Stimulated activated CD8-positive, alpha-beta memory T cell treated with anti-CD3 and anti-CD28 coated beads, Interleukin-2, amount 100 ng/mL, for 48 hours (primary cell): ENCODE results near the gene NTM.
"Not testable (repeated sequence)": the region's sequence is repeated elsewhere in the genome, so short reads cannot be mapped to it uniquely, and the experiment has no call there.

Source experiments
- DNase-seq, 2 donors: peaks; one replicate each; pipeline ENCODE4 v3.0.0-alpha.2; 2020; ENCODE audit warnings: low read depth in 2 of 2

NTM gene

GRCh38 chr11:131463649-131464425 lies 93.4 kb downstream of the NTM start:
- no peak for DNase-seq

- DNase-seq: no peak
These were observed 94.0 kb downstream of the NTM start for GRCh38 chr11:131464461-131464860.

- no peak for DNase-seq
These were observed 94.6 kb downstream of the NTM start for GRCh38 chr11:131465039-131465438.

DNA sequence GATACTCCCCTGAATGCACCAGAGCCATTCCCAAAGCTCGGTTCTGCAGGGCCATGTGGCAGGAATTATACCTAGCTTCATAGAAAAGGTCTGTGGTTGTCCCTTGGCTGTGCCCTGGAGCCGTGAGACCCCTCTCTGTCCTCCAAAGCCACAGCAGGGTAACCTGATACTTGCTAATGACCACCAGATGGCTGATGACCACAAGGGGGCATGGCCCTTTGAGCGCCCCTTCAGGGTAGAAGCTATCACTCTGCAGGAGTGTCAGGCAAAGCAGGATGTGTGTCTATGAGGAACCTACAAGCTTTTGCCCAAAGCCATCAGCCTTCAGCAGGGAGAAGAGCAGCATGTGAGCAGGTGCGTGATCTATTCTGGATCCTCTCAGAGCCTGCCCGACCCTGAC lies 95.3 kb downstream of the NTM start:
- DNase-seq: no peak

GRCh38 chr11:131467645-131468394 lies 97.4 kb downstream of the NTM start:
- no peak for DNase-seq

- DNase-seq: no peak
These were observed 98.2 kb downstream of the NTM start for GRCh38 chr11:131468565-131468964.

- DNase-seq: no peak
These were observed 100.0 kb downstream of the NTM start for GRCh38 chr11:131470216-131470925.

GRCh38 chr11:131471976-131472375 lies 101.6 kb downstream of the NTM start:
- no peak for DNase-seq

DNA sequence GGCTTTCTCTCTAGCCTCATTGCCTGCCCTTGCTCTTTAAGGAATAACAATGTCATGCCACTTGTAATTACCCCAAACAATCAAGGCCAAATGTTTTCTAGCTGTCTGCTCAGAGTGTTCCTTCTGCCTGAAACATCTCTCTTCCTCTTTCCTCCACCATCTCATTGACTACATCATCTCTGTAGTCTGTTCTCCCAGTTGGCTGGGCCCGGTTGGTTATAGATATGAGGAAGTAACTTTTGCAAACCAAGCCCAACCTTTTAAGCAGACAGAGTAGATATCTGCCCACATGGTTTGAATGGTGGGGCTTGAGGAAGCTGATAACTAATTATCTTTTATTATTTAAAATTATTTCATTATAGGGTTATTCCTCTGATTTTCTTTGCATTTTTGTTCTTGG lies 104.5 kb downstream of the NTM start:
- no peak for DNase-seq

DNA sequence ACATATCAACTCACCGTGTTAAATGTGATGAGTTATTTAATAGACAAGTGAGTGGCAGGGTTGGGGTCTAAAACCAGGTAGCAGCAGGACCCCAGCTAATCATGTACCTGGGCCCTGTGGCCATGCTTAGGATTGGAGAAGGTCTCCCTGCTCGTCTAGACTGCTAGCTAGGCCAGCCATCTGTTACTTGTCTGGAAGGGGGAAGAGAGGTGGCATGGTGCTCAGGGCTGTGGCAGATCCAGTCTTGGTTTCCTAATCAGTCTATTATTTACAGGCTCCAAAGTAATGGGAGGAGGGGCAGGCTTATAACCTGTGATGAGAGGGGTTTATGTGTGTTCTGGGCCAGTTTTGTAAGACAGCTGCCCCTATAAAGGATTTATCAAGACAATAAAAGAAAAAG lies 105.9 kb downstream of the NTM start:
- DNase-seq: no peak

- no peak for DNase-seq
These were observed 107.9 kb downstream of the NTM start for GRCh38 chr11:131478341-131478740.

- DNase-seq: no peak
These were observed 110.9 kb downstream of the NTM start for GRCh38 chr11:131481303-131481702.

DNA sequence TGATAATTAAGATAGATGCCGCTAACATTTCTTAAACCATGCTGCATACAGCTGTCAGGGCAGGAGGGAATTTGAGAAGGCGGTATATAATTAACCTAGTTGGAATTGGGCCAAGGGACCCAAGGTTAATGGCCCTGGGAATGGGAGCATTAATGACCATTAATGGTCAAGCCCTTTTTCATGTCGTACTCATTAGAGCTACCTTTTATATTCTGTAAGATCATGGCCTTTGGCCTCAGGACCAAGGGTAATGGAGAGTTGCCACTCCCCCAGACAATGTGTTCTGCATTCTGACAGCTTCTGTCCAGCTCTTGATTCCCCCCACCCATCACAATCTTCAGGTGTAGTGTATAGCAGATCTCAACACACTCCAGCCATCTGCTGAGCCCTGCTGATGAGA lies 111.6 kb downstream of the NTM start:
- DNase-seq: no peak

GRCh38 chr11:131483453-131483852 lies 113.0 kb downstream of the NTM start:
- DNase-seq: no peak

DNA sequence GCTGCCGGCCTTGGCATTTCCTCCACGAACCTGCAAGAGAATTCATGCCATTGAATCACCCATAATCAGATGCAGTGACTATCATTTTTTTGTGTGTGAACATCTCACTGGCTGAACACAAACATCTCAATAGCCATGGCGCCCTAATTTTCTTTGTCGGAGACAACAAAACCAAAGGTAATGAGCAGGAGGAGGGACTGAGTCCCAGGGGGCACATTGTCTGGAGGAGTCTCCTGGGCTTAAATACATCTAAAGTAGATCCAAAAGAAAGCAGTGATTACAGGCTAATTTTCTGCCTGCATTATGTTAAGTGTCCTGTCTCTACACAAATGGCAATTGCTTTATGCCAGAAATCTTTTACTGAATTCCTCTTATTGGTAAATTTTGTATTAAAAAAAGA lies 113.5 kb downstream of the NTM start:
- DNase-seq: no peak

DNA sequence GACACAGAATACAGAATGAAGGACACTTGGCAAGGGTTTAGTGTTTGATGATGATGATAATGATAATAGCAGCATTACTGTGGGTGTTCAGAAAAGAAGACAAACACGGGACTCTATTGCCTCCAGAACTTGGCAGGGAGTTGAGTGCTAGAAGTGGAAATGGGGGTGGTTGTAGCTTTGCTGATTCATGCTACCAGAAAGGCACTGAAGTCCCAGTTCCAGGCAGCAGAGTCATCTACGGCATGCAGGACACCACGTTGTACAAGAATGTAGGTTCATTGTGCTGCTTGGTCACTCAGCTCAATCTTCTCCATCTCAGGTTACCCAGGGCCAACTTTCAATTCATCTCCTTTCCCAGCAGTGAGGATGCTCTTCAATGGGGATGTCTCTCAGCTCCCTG lies 115.7 kb downstream of the NTM start:
- no peak for DNase-seq

- no peak for DNase-seq
These were observed 116.7 kb downstream of the NTM start for GRCh38 chr11:131486937-131487635.

DNA sequence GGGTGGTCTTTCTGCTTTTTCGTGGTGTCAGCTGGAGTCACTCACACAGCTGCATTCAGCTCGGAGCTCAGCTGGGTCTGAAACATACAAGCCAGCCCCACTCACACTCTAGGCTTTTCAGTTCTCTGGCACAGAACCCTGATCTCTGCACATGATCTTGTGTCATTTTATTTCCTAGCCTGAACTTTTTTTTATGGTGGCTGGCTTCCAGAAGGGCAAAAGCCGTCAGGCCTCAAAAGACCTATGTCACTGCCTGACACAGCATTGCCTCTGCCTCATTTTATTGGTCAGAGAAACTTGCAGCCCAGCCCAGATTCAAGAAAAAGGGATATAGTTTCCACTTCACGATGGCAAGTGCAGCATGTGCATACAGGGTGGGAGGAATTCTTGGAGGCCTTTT lies 117.8 kb downstream of the NTM start:
- DNase-seq: no peak

GRCh38 chr11:131491503-131491902 lies 121.1 kb downstream of the NTM start:
- no peak for DNase-seq

GRCh38 chr11:131495423-131495822 lies 125.0 kb downstream of the NTM start:
- no peak for DNase-seq

DNA sequence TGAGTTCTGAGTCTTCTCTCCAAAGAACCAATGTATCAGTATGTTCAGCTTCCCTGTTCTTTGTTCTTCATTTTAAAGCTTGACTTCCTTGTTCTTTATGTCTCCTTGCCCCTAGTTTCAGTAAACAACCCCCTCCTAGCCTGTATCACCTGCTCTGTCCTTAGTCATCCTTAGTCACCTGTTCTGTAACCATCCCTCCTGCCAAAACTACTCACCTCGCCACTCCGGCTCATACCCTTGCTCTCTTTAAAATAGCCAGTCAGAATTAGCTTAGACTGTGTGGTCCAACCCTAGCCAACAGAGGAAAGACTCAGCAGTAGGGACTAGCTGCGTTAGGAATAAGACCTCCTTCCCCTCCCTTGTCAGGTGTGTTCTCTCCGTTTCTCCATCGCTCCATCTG lies 127.3 kb downstream of the NTM start:
- DNase-seq: not testable (repeated sequence)

- DNase-seq: no peak
These were observed 128.3 kb downstream of the NTM start for GRCh38 chr11:131498631-131499160.
